Neural progenitor cell (in vitro differentiated cells): ENCODE data around the gene GOLGA6D. TPM values are rescaled to one million over a fixed set of nuclear protein-coding genes. Genes with fewer than 3 reads are reported as not detected.

Experiments
- DNase-seq: peaks from one replicate; pipeline ENCODE4 v3.0.0-alpha.2; 2016; ENCODE audit warnings: low spot score
- H2AFZ ChIP-seq: fragments of 200-600 bp; sonication (generic); replicated peaks from 2 replicates; pipeline ENCODE4 v1.6.1; 2016; ENCODE audit warnings: antibody characterized with exemption
- H3F3A ChIP-seq: fragments of 200-600 bp; sonication (generic); 2 replicates; pipeline ENCODE4 v1.6.1; 2016; ENCODE audit warnings: antibody characterized with exemption, low read depth
- H3K27ac ChIP-seq: fragments of 200-600 bp; sonication (generic); 2 replicates; pipeline ENCODE4 v1.5.1; 2016; ENCODE audit warnings: mild to moderate bottlenecking
- H3K27me3 ChIP-seq: fragments of 200-600 bp; sonication (generic); 2 replicates; pipeline ENCODE4 v1.6.1; 2016; ENCODE audit warnings: mild to moderate bottlenecking, moderate library complexity
- H3K36me3 ChIP-seq: fragments of 200-600 bp; sonication (generic); 2 replicates; pipeline ENCODE4 v1.5.1; 2016
- H3K4me1 ChIP-seq: fragments of 200-600 bp; sonication (generic); 2 replicates; pipeline ENCODE4 v1.6.1; 2016; ENCODE audit warnings: mixed run types
- H3K4me2 ChIP-seq: fragments of 200-600 bp; sonication (generic); 2 replicates; pipeline ENCODE4 v1.6.1; 2016
- H3K4me3 ChIP-seq: fragments of 200-600 bp; sonication (generic); 2 replicates; pipeline ENCODE4 v1.5.1; 2016
- H3K79me2 ChIP-seq: fragments of 200-600 bp; sonication (generic); 2 replicates; pipeline ENCODE4 v1.6.1; 2016; ENCODE audit warnings: low read depth
- H3K9ac ChIP-seq: fragments of 200-600 bp; sonication (generic); 2 replicates; pipeline ENCODE4 v1.6.1; 2016
- H3K9me3 ChIP-seq: fragments of 200-600 bp; sonication (generic); 2 replicates; pipeline ENCODE4 v1.5.1; 2016; ENCODE audit warnings: low read depth
- H4K20me1 ChIP-seq: fragments of 200-600 bp; sonication (generic); 2 replicates; pipeline ENCODE4 v1.6.1; 2016; ENCODE audit warnings: low read depth
- H3K27ac Mint-ChIP-seq: 3 replicates; pipeline ENCODE4 v1.8.0; 2021; ENCODE audit warnings: mixed read lengths
- H3K27me3 Mint-ChIP-seq: 2 replicates; pipeline ENCODE4 v1.8.0; 2022; ENCODE audit warnings: low read depth, mild to moderate bottlenecking, inconsistent platforms, moderate library complexity, mixed read lengths; ENCODE audit not compliant: insufficient read depth
- H3K36me3 Mint-ChIP-seq: 3 replicates; pipeline ENCODE4 v1.8.0; 2021; ENCODE audit warnings: mixed read lengths
- H3K4me1 Mint-ChIP-seq: 3 replicates; pipeline ENCODE4 v1.8.0; 2021; ENCODE audit warnings: mixed read lengths
- H3K4me3 Mint-ChIP-seq: 3 replicates; pipeline ENCODE4 v1.8.0; 2021; ENCODE audit warnings: mild to moderate bottlenecking, moderate library complexity, mixed read lengths
- H3K9me3 Mint-ChIP-seq: 3 replicates; pipeline ENCODE4 v1.8.0; 2020; ENCODE audit warnings: mixed read lengths
- CTCF ChIP-seq: fragments of 200-600 bp; sonication (generic); IDR thresholded peaks from 2 replicates; pipeline ENCODE4 v1.5.1; 2017; ENCODE audit warnings: antibody characterized with exemption, mild to moderate bottlenecking
- EZH2 ChIP-seq: fragments of 200-600 bp; sonication (generic); IDR thresholded peaks from 2 replicates; pipeline ENCODE4 v1.6.1; 2017; ENCODE audit warnings: antibody characterized with exemption, mild to moderate bottlenecking, moderate library complexity
- EZH2phosphoT487 ChIP-seq: fragments of 200-600 bp; sonication (generic); IDR thresholded peaks from 2 replicates; pipeline ENCODE4 v1.6.1; 2017; ENCODE audit warnings: antibody characterized with exemption
- total RNA-seq: library from RNA; depleted of rRNA; stranded (reverse); fragments of >200 nt; gene quantifications from 2 replicates; pipeline ENCODE4 v1.2.3, GENCODE V29; 2015; ENCODE audit warnings: low replicate concordance

Gene GOLGA6D
- total RNA-seq, 1 donor from 2014 or later, result not detected

DNA sequence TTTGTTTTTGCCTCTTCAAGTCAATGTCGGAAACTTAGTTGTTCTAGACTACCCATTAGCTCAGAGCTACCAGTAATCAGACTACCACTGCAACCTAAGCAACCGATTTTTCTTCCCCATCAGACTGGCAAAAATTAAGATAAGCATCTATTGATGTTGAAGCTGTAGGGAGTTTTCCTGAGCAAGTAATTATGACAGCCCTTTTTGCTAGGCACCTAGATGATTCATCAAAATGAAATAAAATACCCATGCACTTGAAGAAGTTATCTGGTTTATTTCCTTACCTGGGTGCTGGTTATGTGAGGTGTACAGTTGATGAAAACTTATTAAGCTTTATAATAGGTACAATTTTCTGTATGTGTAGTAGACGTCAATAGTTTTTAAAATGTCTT, 52.7 kb downstream of the GOLGA6D start:
- Mint-ChIP-seq H3K4me3 (peak overlapping the region; percentile 99), H3K36me3 (peaks cover 4% of the 10 kb centered on the region), H3K27ac (peak overlapping the region; percentile 87), H3K4me1 (peaks cover 17% of the 10 kb centered on the region), H3K9me3 (peaks cover 2% of the 10 kb centered on the region), H3K27me3 (peaks cover 11% of the 10 kb centered on the region)
- no peaks in the 10 kb centered on the region for H3F3A ChIP-seq
- H2AFZ ChIP-seq, result peak overlapping the region; percentile 99
- peak overlapping the region; percentile 67 for H3K4me3 ChIP-seq
- H3K9me3 ChIP-seq, result no peaks in the 10 kb centered on the region
- peak overlapping the region; percentile 74 for H3K4me2 ChIP-seq
- DNase-seq, result no peak
- no peaks in the 10 kb centered on the region for H3K36me3 ChIP-seq
- no peaks in the 10 kb centered on the region for H3K27me3 ChIP-seq
- peak overlapping the region; percentile 36 for H3K9ac ChIP-seq
- peaks cover 3% of the 10 kb centered on the region for H3K4me1 ChIP-seq
- TF ChIP-seq CTCF (no peak), EZH2phosphoT487 (no peak), EZH2 (no peak)
- H3K27ac ChIP-seq, result no peak overlapping the region
- H3K79me2 ChIP-seq, result peaks cover 14% of the 10 kb centered on the region
- no peaks in the 10 kb centered on the region for H4K20me1 ChIP-seq

GRCh38 chr15:75335705-75336355, 53.2 kb downstream of the GOLGA6D start, which contains the start of gene COMMD4:
COMMD4 (plus strand) TSS chr15:75336063; CDS start chr15:75336090, 27 bp downstream.
- H2AFZ ChIP-seq, result peak within 1 kb of the TSS; percentile 99
- peak within 1 kb of the TSS; percentile 99 for H3K4me3 Mint-ChIP-seq

DNA sequence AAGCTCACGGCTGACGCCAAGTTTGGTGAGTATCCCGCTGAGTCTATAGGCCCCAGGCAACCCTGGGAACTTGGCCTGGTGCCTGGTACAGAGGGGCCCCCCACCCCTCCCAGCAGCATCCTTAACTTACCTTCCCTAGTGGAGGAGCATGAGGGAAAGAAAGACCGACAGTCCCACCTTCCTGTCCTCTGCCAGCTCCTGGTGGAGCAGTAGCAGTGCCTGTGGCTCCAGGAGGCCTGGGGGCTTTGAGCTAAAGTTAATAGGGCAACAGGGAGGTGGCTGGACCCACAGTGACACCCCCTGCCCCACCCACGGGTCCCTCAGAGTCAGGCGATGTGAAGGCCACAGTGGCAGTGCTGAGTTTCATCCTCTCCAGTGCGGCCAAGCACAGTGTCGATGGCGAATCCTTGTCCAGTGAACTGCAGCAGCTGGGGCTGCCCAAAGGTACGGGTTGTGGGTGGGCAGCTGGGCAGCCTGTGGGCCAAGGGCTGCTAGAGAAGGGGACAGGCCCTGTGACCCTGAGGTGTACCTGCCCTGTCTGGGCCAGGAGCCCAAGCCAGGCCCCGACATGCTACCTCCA, 56.1 kb downstream of the GOLGA6D start:
- H3K4me1 Mint-ChIP-seq, result peaks cover 17% of the 10 kb centered on the region
- peaks cover 4% of the 10 kb centered on the region for H3K36me3 Mint-ChIP-seq
- H3K27me3 ChIP-seq, result no peaks in the 10 kb centered on the region
- no peak overlapping the region for H3K27ac Mint-ChIP-seq
- H3K4me1 ChIP-seq, result peaks cover 3% of the 10 kb centered on the region
- H3K9me3 ChIP-seq, result no peaks in the 10 kb centered on the region
- H3K36me3 ChIP-seq, result no peaks in the 10 kb centered on the region
- peaks cover 14% of the 10 kb centered on the region for H3K79me2 ChIP-seq
- TF ChIP-seq EZH2, result no peak
- no peak for TF ChIP-seq CTCF
- no peak for TF ChIP-seq EZH2phosphoT487
- DNase-seq, result no peak
- H3K4me3 Mint-ChIP-seq, result no peak overlapping the region
- H3K4me2 ChIP-seq, result no peak overlapping the region
- H4K20me1 ChIP-seq, result no peaks in the 10 kb centered on the region
- peaks cover 2% of the 10 kb centered on the region for H3K9me3 Mint-ChIP-seq
- no peak overlapping the region for H3K4me3 ChIP-seq
- H3K27ac ChIP-seq, result no peak overlapping the region
- no peak overlapping the region for H3K9ac ChIP-seq
- peaks cover 15% of the 10 kb centered on the region for H3K27me3 Mint-ChIP-seq
- no peak overlapping the region for H2AFZ ChIP-seq
- H3F3A ChIP-seq, result peaks cover 10% of the 10 kb centered on the region

More at GRCh38 chr15:75335705-75336355, 53.2 kb downstream of the GOLGA6D start, which contains the start of gene COMMD4:
- peak within 1 kb of the TSS; percentile 74 for H3K4me2 ChIP-seq
- H3K27ac ChIP-seq, result no peak within 1 kb of the TSS
- Mint-ChIP-seq H3K36me3 (peaks cover 4% of the 10 kb centered on the region), H3K9me3 (peaks cover 2% of the 10 kb centered on the region), H3K27me3 (peaks cover 11% of the 10 kb centered on the region), H3K27ac (peak within 1 kb of the TSS; percentile 87), H3K4me1 (peaks cover 17% of the 10 kb centered on the region)
- TF ChIP-seq EZH2phosphoT487 (no peak), CTCF (no peak), EZH2 (no peak)
- peak; percentile 98 for DNase-seq
- no peaks in the 10 kb centered on the region for H3K36me3 ChIP-seq
- no peaks in the 10 kb centered on the region for H3K9me3 ChIP-seq
- H3F3A ChIP-seq, result no peaks in the 10 kb centered on the region
- peak within 1 kb of the TSS; percentile 77 for H3K9ac ChIP-seq
- no peaks in the 10 kb centered on the region for H3K27me3 ChIP-seq
- H4K20me1 ChIP-seq, result no peaks in the 10 kb centered on the region
- H3K4me3 ChIP-seq, result peak within 1 kb of the TSS; percentile 67
- H3K79me2 ChIP-seq, result peaks cover 14% of the 10 kb centered on the region
- H3K4me1 ChIP-seq, result peaks cover 3% of the 10 kb centered on the region
